Glomerular endothelial cell (primary cell): ENCODE data around the gene ROGDI. TPM values are rescaled to one million over a fixed set of nuclear protein-coding genes. Genes with fewer than 3 reads are reported as not detected.

Experiments
- DNase-seq: peaks from one replicate; pipeline ENCODE4 v3.0.0-alpha.2; 2011; ENCODE audit warnings: low read depth, low spot score; ENCODE audit errors: extremely low read depth
- total RNA-seq: library from RNA; depleted of rRNA; stranded (reverse); fragments of >200 nt; gene quantifications from 2 replicates; pipeline ENCODE4 v1.2.3, GENCODE V29; 2015

The ROGDI gene
- total RNA-seq, 1 donor from 2014 or later, result 31.1 TPM

- no peak for DNase-seq
These were observed 33.2 kb downstream of the ROGDI start for GRCh38 chr16:4769306-4769638.

GRCh38 chr16:4768549-4769305 lies 33.7 kb downstream of the ROGDI start:
- peak; percentile 42 for DNase-seq

- DNase-seq, result no peak
These were observed 34.4 kb downstream of the ROGDI start for GRCh38 chr16:4767872-4768548.

GRCh38 chr16:4766875-4767628 lies 35.4 kb downstream of the ROGDI start, which contains the start of gene ZNF500:
Gene ZNF500, minus strand, starts transcription at chr16:4767162. Its CDS starts 1,184 bp downstream, at chr16:4765978.
- DNase-seq, result peak; percentile 55

GRCh38 chr16:4765511-4766474 lies 36.6 kb downstream of the ROGDI start:
- no peak for DNase-seq

- DNase-seq, result no peak
These were observed 38.6 kb downstream of the ROGDI start for GRCh38 chr16:4763791-4764190.

GRCh38 chr16:4762205-4762604 lies 40.2 kb downstream of the ROGDI start:
- no peak for DNase-seq

GRCh38 chr16:4760221-4760910 lies 42.1 kb downstream of the ROGDI start:
- DNase-seq, result no peak

GRCh38 chr16:4755687-4756086 lies 46.7 kb downstream of the ROGDI start:
- DNase-seq, result no peak

- DNase-seq, result no peak
These were observed 47.6 kb downstream of the ROGDI start for GRCh38 chr16:4754865-4755264.

GRCh38 chr16:4753227-4753626 lies 49.2 kb downstream of the ROGDI start:
- DNase-seq, result no peak

GRCh38 chr16:4752351-4753100 lies 49.9 kb downstream of the ROGDI start:
- no peak for DNase-seq

- DNase-seq, result no peak
These were observed 51.5 kb downstream of the ROGDI start for GRCh38 chr16:4750896-4751295.

- no peak for DNase-seq
These were observed 52.7 kb downstream of the ROGDI start for GRCh38 chr16:4749700-4750257.

- DNase-seq, result no peak
These were observed 53.6 kb downstream of the ROGDI start for GRCh38 chr16:4748682-4749411.

GRCh38 chr16:4747906-4748681 lies 54.3 kb downstream of the ROGDI start:
- no peak for DNase-seq

GRCh38 chr16:4746991-4747574 lies 55.4 kb downstream of the ROGDI start:
- no peak for DNase-seq
